HCT116 (cell line): ENCODE results near the gene C20orf204. TPM values are rescaled to one million over a fixed set of nuclear protein-coding genes. Genes with fewer than 3 reads are reported as not detected.

ENCODE experiments used
- ATAC-seq: fragments of 200-7000 bp; cut with Tn5 transposase; 2 replicates; pipeline ENCODE4 v1.9.1; 2020; ENCODE audit warnings: mild to moderate bottlenecking, moderate library complexity
- BruUV-seq: library from RNA; stranded (reverse); fragments of 400-500 nt; replicated peaks from 2 replicates; lab custom pipeline; 2021; lab: Mats Ljungman, UMichigan
- CTCF ChIA-PET: fragments of 300-600 bp; sonication (Branson Sonifier 250); formaldehyde crosslinking; loops from one replicate; lab custom pipeline; 2021; ENCODE audit warnings: antibody characterized with exemption; lab: Charles Lee
- POLR2A ChIA-PET: fragments of 300-600, 350-600 bp; sonication (Branson Sonifier 250); formaldehyde crosslinking; loops from one replicate; lab custom pipeline; 2021; ENCODE audit warnings: antibody characterized with exemption; lab: Charles Lee
- RAD21 ChIA-PET, 2 experiments: fragments of 300-600 bp; sonication (Branson Sonifier 250); formaldehyde crosslinking; loops; one replicate each; lab custom pipeline; 2023; ENCODE audit warnings: low total read pairs in 2 of 2; ENCODE audit not compliant: uncharacterized antibody in 2 of 2, unreplicated experiment in 2 of 2, low non-redundant PET in 1 of 2; lab: Charles Lee
- DNase-seq: peaks from one replicate; pipeline ENCODE4 v3.0.0-alpha.2; 2010; ENCODE audit warnings: low read depth, low spot score
- H2AFZ ChIP-seq: fragments of 200-600 bp; shearing (Covaris generic), sonication (generic); 2 replicates; pipeline ENCODE4 v1.6.1; 2017; ENCODE audit warnings: low read depth, mixed run types, mixed read lengths, antibody characterized with exemption, low read length; ENCODE audit not compliant: poor library complexity, severe bottlenecking
- H3K27ac ChIP-seq: 2 replicates; pipeline ENCODE4 v1.5.1; 2012; ENCODE audit warnings: low read depth, low read length
- H3K27me3 ChIP-seq: fragments of 200-600 bp; sonication (generic); 2 replicates; pipeline ENCODE4 v1.6.1; 2016; ENCODE audit warnings: mixed run types, low read length, mixed read lengths; ENCODE audit not compliant: insufficient read depth
- H3K36me3 ChIP-seq, 2 experiments: fragments of 200-500 bp in 1 of 2; fragments of 200-600 bp in 1 of 2; sonication (Bioruptor generic) in 1 of 2; sonication (generic) in 1 of 2; 2 replicates each; pipeline versions ENCODE4 v1.5.1 to v1.6.1; 2014 to 2016; ENCODE audit warnings: low read length in 2 of 2, inconsistent platforms in 1 of 2, mixed read lengths in 1 of 2, mixed run types in 1 of 2; ENCODE audit not compliant: insufficient read depth in 2 of 2, control insufficient read depth in 1 of 2
- H3K4me1 ChIP-seq, 2 experiments: fragments of 200-600 bp in 1 of 2; sonication (generic) in 1 of 2; 2 replicates each; pipeline versions ENCODE4 v1.5.1 to v1.6.1; 2012 to 2017; ENCODE audit warnings: low read length in 2 of 2, inconsistent platforms in 1 of 2, mild to moderate bottlenecking in 1 of 2, mixed read lengths in 1 of 2, mixed run types in 1 of 2, moderate library complexity in 1 of 2; ENCODE audit not compliant: insufficient read depth in 2 of 2, control insufficient read depth in 1 of 2
- H3K4me2 ChIP-seq: fragments of 200-600 bp; sonication (generic); 2 replicates; pipeline ENCODE4 v1.6.1; 2017; ENCODE audit warnings: mixed run types, low read length, mixed read lengths
- H3K4me3 ChIP-seq, 2 experiments: fragments of 200-600 bp in 1 of 2; sonication (generic) in 1 of 2; replicated peaks in 1 of 2; 2 replicates each; pipeline ENCODE4 v1.5.1; 2011 to 2016; ENCODE audit warnings: low read length in 2 of 2, control low read depth in 1 of 2, low read depth in 1 of 2, mild to moderate bottlenecking in 1 of 2, mixed read lengths in 1 of 2, mixed run types in 1 of 2
- H3K79me2 ChIP-seq: fragments of 200-600 bp; sonication (generic); 2 replicates; pipeline ENCODE4 v1.6.1; 2017; ENCODE audit warnings: mild to moderate bottlenecking, mixed run types, low read length, moderate library complexity, mixed read lengths; ENCODE audit not compliant: insufficient read depth
- H3K9ac ChIP-seq: fragments of 200-600 bp; sonication (generic); 2 replicates; pipeline ENCODE4 v1.6.1; 2016; ENCODE audit warnings: low read length, mixed read lengths
- H3K9me2 ChIP-seq: fragments of 200-600 bp; sonication (generic), shearing (Covaris generic); 2 replicates; pipeline ENCODE4 v1.6.1; 2017; ENCODE audit warnings: mixed run types, mild to moderate bottlenecking, moderate library complexity; ENCODE audit not compliant: insufficient read depth
- H3K9me3 ChIP-seq, 2 experiments: fragments of 200-500 bp in 1 of 2; fragments of 200-600 bp in 1 of 2; sonication (Bioruptor generic) in 1 of 2; sonication (generic) in 1 of 2; 2 replicates each; pipeline ENCODE4 v1.6.1; 2014 to 2017; ENCODE audit warnings: low read length in 2 of 2, mixed read lengths in 2 of 2, inconsistent platforms in 1 of 2, low read depth in 1 of 2, mild to moderate bottlenecking in 1 of 2, mixed run types in 1 of 2, moderate library complexity in 1 of 2; ENCODE audit not compliant: control insufficient read depth in 1 of 2, insufficient read depth in 1 of 2
- H4K20me1 ChIP-seq: fragments of 200-600 bp; sonication (generic), shearing (Covaris generic); 2 replicates; pipeline ENCODE4 v1.6.1; 2017; ENCODE audit warnings: mixed run types, mild to moderate bottlenecking, moderate library complexity; ENCODE audit not compliant: insufficient read depth
- CBX3 ChIP-seq: IDR thresholded peaks from 2 replicates; pipeline ENCODE4 v1.6.1; 2012; ENCODE audit warnings: low read depth
- EGR1 ChIP-seq: IDR thresholded peaks from 2 replicates; pipeline ENCODE4 v1.6.1; 2012; ENCODE audit warnings: low read depth
- JUND ChIP-seq: IDR thresholded peaks from 2 replicates; pipeline ENCODE4 v1.6.1; 2012
- POLR2AphosphoS5 ChIP-seq: IDR thresholded peaks from 2 replicates; pipeline ENCODE4 v1.6.1; 2011; ENCODE audit warnings: mild to moderate bottlenecking, low read depth, low read length, moderate library complexity
- RAD21 ChIP-seq: IDR thresholded peaks from 2 replicates; pipeline ENCODE4 v1.6.1; 2012; ENCODE audit warnings: low read depth, mild to moderate bottlenecking
- SP1 ChIP-seq: IDR thresholded peaks from 2 replicates; pipeline ENCODE4 v1.6.1; 2012; ENCODE audit warnings: low read depth
- SRF ChIP-seq: IDR thresholded peaks from 2 replicates; pipeline ENCODE4 v1.6.1; 2012; ENCODE audit warnings: low read depth
- YY1 ChIP-seq: IDR thresholded peaks from 2 replicates; pipeline ENCODE4 v1.6.1; 2011; ENCODE audit warnings: low read length, low read depth, moderate library complexity, mild to moderate bottlenecking; ENCODE audit not compliant: insufficient replicate concordance; ENCODE audit errors: extremely low read depth
- ZFX ChIP-seq: fragments of 450-650 bp; IDR thresholded peaks from 2 replicates; pipeline ENCODE4 v1.6.1; 2017
- ZNF274 ChIP-seq: fragments of 200-500 bp; sonication (Bioruptor generic); IDR thresholded peaks from 2 replicates; pipeline ENCODE4 v1.6.1; 2014; ENCODE audit warnings: mild to moderate bottlenecking, low read depth, low read length, inconsistent platforms
- intact Hi-C: fragments of 100-400 bp; cut with micrococcal nuclease; formaldehyde crosslinking; loops from 2 replicates; pipeline ENCODE4 v1.10.0; 2022
- total RNA-seq: library from RNA; stranded (reverse); gene quantifications from one replicate; pipeline ENCODE4 v1.2.1, GENCODE V29; 2021; ENCODE audit not compliant: unreplicated experiment
- TF ChIP-seq, protein P1 (sequence below): IDR thresholded peaks from 2 replicates; pipeline ENCODE4 v1.6.1; 2012
- TF ChIP-seq, protein P2 (sequence below), 3 experiments: fragments of 200-600 bp in 1 of 3; sonication (generic) in 1 of 3; IDR thresholded peaks in 2 of 3; conservative IDR thresholded peaks in 1 of 3; 2 replicates each; pipeline ENCODE4 v1.5.1; 2012 to 2017; ENCODE audit warnings: low read depth in 2 of 3, low read length in 2 of 3, antibody characterized with exemption in 1 of 3, borderline replicate concordance in 1 of 3, control low read depth in 1 of 3, mild to moderate bottlenecking in 1 of 3, mixed read lengths in 1 of 3, mixed run types in 1 of 3, moderate library complexity in 1 of 3; ENCODE audit not compliant: insufficient read depth in 1 of 3
- TF ChIP-seq, protein P3 (sequence below): IDR thresholded peaks from 2 replicates; pipeline ENCODE4 v1.6.1; 2012

Gene C20orf204
- total RNA-seq, 1 experiment from 2014 or later = 2.5 TPM

DNA sequence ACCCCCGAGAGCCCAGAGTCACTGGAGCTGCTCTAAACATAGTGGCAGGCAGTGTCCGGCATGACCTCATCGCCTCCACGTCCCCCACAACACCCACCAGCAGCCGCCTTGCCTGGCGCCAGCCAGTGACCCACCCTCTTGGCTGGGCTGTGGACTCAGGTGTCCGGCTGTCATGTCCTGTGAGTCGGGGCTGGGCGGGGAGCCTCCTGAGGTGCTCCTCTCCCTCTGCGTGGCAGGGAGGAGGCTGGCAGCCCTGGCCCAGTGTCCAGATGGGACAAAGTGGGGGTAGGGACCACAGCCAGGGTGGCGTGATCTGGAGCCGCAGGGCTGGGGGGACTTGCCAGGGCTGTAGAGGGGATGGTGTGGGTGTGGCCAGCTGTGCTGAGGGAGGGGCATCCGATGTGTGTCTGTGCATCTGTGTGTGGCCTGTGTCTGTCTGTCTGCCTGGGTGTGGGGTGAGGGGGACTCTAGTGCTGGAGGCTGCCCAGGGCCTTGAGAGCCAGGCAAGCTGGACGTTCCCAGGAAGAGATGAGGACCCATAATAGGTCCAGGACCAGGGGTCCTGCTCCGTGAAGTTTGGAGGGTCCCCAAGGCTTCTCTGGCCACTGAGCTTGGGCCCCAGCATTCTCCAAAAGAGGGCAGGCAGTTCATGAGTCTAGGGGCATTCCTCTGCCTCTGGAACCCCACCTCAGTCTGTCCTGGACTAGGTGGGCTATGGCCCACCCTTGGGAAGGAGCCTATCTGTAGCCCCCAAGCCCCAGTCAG is 15.8 kb downstream of the C20orf204 start:
- no peak for DNase-seq
- H3K4me1 ChIP-seq = peaks cover 16 to 32% of the 10 kb centered on the region in 2 experiments
- CTCF ChIA-PET = no interaction called here
- H3K9me2 ChIP-seq = no peaks in the 10 kb centered on the region
- no peak overlapping the region for H2AFZ ChIP-seq
- ATAC-seq = no peak
- RAD21 ChIA-PET = interaction anchor here in 1 of 2 experiments (0.6 kb wide), 1 partner anchor 64 kb away, joined by 4 read pairs; no protein-coding TSS in a partner anchor
- no peak overlapping the region for H3K4me2 ChIP-seq
- POLR2A ChIA-PET = interaction anchor here (0.6 kb wide), 1 partner anchor 477 kb away, joined by 3 read pairs; no protein-coding TSS in a partner anchor
- H3K36me3 ChIP-seq = no peaks in the 10 kb centered on the region
- TF ChIP-seq, protein P1, sequence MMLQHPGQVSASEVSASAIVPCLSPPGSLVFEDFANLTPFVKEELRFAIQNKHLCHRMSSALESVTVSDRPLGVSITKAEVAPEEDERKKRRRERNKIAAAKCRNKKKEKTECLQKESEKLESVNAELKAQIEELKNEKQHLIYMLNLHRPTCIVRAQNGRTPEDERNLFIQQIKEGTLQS = no peak
- TF ChIP-seq EGR1 (no peak), POLR2AphosphoS5 (no peak), SP1 (no peak), ZFX (no peak), RAD21 (no peak), JUND (no peak), CBX3 (no peak), YY1 (no peak), SRF (no peak), ZNF274 (no peak)
- TF ChIP-seq, protein P2, sequence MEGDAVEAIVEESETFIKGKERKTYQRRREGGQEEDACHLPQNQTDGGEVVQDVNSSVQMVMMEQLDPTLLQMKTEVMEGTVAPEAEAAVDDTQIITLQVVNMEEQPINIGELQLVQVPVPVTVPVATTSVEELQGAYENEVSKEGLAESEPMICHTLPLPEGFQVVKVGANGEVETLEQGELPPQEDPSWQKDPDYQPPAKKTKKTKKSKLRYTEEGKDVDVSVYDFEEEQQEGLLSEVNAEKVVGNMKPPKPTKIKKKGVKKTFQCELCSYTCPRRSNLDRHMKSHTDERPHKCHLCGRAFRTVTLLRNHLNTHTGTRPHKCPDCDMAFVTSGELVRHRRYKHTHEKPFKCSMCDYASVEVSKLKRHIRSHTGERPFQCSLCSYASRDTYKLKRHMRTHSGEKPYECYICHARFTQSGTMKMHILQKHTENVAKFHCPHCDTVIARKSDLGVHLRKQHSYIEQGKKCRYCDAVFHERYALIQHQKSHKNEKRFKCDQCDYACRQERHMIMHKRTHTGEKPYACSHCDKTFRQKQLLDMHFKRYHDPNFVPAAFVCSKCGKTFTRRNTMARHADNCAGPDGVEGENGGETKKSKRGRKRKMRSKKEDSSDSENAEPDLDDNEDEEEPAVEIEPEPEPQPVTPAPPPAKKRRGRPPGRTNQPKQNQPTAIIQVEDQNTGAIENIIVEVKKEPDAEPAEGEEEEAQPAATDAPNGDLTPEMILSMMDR (IDR thresholded peaks at IDR 0.05 in 2 of 3, conservative IDR thresholded peaks at IDR 0.05 in 1 of 3; ENCODE audit: borderline replicate concordance in 1 of 3, insufficient read depth in 1 of 3, low read depth in 2 of 3, low read length in 2 of 3) = no peak
- TF ChIP-seq, protein P3, sequence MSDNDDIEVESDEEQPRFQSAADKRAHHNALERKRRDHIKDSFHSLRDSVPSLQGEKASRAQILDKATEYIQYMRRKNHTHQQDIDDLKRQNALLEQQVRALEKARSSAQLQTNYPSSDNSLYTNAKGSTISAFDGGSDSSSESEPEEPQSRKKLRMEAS = no peak
- intact Hi-C loops = loop anchor here (10.0 kb wide), 1 partner anchor 347 kb away; the partner anchor contains the start of genes ARFRP1 and ZGPAT
- BruUV-seq = no TSS peak
- no peak overlapping the region for H3K9ac ChIP-seq
- H3K27me3 ChIP-seq = no peaks in the 10 kb centered on the region
- H3K79me2 ChIP-seq = no peaks in the 10 kb centered on the region
- no peaks in the 10 kb centered on the region for H4K20me1 ChIP-seq
- H3K27ac ChIP-seq = no peak overlapping the region
- no peak overlapping the region for H3K4me3 ChIP-seq
- H3K9me3 ChIP-seq = no peaks in the 10 kb centered on the region
